GM18909 (cell line): ENCODE results near the gene DARS2.
"Not testable (repeated sequence)": the region's sequence is repeated elsewhere in the genome, so short reads cannot be mapped to it uniquely, and the experiment has no call there.

Source experiments
- ATAC-seq: cut with Tn5 transposase; IDR thresholded peaks from one replicate; pipeline ENCODE4 v1.9.1; 2021; ENCODE audit warnings: mild to moderate bottlenecking; ENCODE audit not compliant: unreplicated experiment, poor library complexity

The DARS2 gene

GRCh38 chr1:173861731-173862145 lies 37.3 kb downstream of the DARS2 start:
- ATAC-seq: no peak

GRCh38 chr1:173862146-173862768 lies 37.8 kb downstream of the DARS2 start:
- not testable (repeated sequence) for ATAC-seq

GRCh38 chr1:173862769-173863223 lies 38.3 kb downstream of the DARS2 start:
- ATAC-seq: no peak

DNA sequence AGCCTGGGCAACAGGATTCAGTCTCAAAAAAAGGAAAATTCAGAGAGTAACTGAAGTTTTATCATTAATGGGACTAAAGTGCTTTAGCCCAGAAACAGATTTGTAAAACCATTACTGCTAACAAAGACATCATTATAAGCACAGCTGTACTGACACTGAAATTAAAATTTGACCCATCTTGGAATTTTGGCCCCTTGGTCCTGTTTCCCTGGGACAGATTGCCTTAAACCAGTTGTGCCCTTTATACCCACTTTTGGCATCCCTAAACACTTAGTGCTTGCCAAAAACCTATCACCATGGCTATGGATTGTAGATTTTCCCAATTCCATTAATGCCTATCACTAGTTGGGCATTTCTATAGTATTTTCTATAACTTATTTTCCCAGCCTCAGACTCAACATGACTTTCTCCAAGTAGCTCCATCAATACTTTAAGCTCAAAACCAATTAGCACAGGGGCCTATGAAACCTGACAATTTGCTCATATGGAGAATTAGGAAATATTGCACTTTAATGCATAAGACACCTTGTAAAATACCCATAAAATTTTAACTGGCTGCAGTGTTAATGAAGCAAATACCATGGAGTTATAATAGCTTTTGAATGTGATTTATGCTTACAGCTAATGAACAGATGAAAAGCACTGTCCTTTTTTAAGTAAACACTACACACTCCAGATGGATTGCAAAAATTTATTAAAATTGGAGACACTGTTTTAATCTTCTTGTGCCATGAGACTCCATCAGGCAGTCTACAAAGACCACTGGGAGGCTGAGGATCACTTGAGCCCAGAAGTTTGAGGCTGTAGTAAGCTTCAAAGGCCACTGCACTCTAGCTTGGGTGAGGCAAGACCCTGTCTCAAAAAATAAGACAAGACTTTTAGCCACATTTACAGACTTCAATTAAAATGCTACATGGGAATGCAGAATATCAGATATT lies 39.0 kb downstream of the DARS2 start:
- ATAC-seq: no peak

DNA sequence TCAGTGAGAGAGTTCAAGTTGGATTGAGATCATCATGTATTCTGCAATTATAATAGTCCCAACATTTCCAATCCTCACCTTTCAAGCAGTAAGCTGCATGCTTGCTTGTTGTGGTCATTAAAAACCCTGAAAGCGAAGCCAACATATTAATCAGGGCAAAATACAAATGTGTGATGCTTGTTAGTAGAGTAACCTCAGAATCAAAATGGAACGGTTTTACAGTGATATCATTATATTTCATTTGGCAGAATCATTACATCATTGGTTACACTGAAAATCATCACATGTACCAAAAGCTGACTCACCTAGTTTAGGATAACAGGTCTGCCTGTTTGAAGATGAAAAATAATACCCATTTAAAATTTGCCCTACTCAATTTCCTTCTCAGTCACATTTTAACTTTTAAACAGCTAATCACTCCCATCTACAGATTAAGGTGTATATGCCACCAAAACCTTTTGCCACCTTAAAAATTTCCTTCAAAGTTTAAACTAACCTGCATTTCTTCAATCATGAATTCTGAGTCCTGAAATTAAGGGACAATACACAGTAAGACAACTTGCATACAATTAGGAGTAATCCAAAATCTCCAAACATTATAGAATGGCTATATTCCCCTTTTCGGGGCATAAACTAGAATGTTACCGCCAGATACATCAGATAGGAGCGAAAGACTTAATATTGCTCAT lies 39.9 kb downstream of the DARS2 start:
- ATAC-seq: no peak

DNA sequence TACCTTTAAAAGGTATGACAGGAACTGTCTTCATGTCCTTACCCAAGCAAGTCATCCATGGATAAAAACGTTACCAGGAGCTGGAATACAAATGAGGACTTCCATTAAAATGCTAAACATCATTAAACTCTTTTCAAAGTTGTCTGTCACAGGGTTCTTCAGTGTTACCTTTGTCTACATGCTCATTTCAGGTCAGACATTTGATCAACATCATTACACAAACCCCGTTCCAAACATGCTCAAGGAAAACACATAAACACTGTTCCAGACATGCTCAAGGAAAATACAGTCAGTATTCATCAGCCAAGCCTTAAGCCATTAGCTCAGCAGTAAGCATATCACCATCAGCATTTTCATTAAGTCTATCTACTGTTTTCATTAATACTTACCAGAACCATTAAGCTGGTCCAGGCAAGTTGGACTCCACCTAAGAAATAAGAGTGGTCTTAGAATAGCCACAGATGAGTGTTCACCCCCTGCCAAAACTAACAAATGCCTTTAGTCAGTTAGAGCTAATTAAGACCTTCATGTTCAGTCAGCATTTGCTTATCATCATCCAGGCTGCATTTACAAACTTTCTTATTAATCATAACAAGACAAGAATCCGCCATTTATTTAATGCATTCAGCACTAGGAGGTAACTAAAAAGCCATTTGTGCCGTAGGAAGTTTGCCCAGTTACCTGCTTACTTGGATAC lies 41.1 kb downstream of the DARS2 start:
- no peak for ATAC-seq

DNA sequence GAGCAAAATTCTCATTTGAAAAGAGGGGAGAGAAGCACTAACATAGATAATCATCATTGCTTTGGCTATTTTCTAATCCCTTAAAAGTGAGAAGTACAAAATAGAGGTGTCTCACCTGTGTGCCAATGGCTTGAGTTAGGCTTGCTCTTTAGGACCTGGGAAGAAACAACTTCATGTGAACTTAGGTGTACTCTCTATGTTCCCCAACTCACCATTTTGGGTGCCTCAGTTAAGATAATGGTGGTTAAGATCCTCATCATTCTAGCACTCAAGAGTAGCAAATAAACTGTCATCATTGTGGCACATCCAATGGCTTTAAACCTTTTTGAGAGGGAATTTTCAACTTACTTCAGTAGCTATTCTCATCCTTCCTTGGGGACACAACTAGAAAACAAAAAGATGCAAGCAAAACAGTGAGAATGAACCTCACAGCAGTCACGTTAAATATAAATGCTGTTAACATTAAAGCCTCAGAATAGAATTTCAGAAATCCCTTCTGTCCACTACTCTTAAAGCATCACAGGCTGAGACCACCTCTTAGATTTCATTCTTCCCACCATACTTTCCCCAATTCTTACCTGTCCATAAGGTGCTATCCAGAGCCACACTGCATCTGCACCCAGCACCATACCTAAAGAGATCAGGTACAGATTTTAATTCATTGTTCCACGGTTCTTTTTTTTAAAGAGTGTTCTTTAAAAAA lies 42.1 kb downstream of the DARS2 start:
- ATAC-seq: no peak

- ATAC-seq: no peak
Measured at GRCh38 chr1:173867141-173867752, 42.8 kb downstream of the DARS2 start.

DNA sequence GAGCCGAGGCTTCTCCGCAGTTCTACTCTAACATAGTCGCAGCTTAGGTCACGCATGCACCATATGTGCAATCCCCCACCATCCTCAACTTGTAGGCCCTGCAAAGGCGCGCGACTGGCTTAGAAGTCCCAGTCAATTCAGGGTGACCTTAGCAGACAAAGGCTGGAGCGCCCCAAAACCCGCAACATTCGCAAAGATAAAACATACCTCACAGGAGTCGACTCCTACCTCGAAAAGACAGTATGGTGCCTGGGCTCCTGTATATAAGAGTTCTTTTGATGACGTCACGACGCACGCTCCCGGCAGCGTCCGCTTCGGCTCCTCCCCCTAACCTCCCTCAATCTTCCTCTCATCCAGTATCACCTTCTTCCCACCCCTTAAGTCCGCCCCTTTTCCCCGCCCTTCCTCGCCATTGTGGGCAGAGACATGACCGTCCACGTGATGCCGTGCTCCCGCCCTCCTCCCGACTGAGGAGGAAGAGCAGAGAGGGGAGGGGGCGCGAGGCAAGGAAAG lies 43.3 kb downstream of the DARS2 start, which contains the start of gene GAS5:
Gene GAS5, minus strand, starts transcription at position 237 of the 513 bp plus-strand sequence.
- ATAC-seq: peak; percentile 70

DNA sequence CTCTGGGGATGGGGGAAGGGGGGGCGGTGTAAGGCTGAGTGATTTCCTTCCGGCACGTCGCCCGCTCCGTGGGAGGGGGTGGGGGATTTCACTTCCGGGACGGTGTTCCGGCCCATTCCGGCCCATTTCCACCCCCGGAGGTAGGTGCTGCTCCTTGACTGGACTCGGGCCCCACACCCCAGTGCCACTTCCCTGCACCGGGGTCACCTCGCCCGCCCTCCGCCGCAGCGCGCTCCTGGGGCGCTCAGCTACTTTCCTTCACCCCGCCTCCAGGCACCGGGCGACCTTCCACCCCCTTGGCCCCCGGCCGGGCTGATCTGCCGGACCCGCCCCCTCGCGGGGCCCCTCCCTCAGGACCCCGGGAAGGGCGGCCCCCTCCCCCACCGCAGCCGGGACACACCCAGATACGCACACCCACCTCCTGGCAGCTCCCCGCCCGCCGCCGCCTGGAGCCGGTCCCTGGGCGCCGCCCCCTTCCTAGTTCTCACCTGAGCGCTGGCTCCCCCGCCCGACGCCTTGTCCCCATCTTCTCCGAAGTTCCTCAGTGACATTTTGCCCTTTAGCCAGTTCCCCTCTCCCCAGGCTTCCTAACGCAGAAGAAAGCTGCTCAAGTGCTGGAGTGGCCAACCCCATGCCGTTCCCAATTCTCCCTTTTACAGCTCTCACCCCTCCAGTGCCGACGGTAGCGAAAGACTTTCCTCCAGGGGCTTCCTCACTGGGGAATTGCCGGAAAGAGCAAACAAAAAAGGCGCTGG lies 44.0 kb downstream of the DARS2 start, which contains the start of gene ZBTB37:
Gene ZBTB37, plus strand, starts transcription at position 115 of the 755 bp plus-strand sequence. CDS start 1,846 bp downstream, outside the sequence.
- ATAC-seq: peak; percentile 62

- ATAC-seq: no peak
Measured at GRCh38 chr1:173869021-173869359, 44.5 kb downstream of the DARS2 start.

DNA sequence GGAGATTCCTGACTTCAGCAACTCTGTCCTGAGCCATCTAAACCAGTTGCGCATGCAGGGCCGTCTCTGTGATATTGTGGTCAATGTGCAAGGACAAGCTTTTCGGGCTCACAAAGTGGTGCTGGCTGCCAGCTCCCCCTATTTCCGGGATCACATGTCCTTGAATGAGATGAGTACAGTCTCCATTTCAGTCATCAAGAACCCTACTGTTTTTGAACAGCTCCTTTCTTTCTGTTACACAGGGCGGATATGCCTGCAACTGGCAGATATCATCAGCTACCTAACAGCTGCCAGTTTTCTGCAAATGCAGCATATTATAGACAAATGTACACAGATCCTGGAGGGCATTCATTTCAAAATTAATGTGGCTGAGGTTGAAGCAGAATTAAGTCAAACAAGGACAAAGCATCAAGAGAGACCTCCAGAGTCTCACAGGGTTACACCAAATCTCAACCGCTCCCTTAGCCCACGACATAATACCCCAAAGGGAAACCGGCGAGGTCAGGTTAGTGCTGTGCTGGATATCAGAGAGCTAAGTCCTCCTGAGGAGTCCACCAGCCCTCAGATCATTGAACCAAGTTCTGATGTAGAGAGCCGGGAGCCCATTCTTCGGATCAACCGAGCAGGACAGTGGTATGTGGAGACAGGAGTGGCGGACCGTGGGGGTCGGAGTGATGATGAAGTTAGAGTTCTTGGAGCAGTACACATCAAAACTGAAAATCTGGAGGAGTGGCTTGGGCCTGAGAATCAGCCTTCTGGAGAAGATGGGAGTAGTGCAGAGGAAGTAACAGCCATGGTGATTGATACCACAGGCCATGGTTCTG lies 46.0 kb downstream of the DARS2 start:
- ATAC-seq: peak; percentile 32

DNA sequence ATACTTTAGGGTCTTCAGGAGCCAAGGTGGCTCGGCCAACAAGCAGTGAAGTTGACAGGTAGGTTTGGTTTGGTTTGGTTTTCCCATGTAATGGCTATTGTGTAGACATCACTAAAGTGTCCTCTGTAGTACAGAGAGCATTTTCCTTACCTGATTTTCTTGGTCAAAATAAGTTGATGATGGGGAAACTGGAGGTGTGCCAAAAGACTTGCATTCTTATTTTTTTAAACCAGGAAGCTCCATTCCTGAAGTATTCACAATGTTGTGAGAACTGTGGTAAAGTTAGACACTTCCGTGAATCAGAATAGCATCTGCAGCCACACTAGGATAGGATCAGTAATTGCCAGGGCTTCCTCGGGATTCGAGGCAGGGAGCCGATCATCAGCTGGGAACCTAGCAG lies 46.6 kb downstream of the DARS2 start:
- ATAC-seq: no peak

GRCh38 chr1:173871500-173871899 lies 47.0 kb downstream of the DARS2 start:
- no peak for ATAC-seq

DNA sequence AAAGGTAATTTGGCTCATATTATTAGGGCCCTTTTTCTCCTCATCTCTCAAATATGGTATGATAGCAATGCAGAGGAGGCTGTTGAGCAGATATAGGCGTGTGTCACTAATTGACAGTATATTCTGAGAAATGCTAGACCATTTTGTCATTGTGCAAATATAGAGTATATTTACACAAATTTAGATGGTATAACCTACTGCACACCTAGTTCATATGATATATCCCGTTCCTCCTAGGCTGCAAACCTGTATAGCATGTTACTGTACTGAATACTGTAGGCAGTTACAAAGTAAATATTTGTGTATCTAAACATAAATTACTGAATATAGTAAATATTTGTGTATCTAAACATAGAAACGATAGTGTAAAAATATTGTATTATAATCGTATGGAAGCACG lies 52.3 kb downstream of the DARS2 start:
- ATAC-seq: no peak

DNA sequence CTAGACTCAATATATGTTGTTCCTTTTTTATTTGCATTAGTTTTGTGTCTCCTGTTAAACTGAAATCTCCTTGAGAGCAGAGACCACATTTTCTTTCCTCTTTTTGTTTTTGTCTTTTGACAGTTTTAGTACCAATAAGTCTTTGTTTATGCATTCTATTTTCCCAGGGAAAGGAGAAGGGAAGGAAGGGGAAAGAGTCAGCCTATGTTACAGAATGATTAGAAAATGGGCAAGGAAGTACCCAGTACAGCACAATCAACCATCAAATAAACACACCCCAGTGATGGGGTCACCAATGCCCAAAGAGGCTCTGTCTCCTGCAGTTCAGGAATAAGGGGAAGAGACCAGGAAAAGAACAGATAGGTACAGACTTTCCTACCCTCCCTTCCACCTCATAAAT lies 53.8 kb downstream of the DARS2 start:
- ATAC-seq: no peak

- ATAC-seq: not testable (repeated sequence)
Measured at GRCh38 chr1:173881117-173881516, 56.6 kb downstream of the DARS2 start.
